Putamen (tissue), 1 donor: ENCODE data around the gene AP1S1.
"Not testable (repeated sequence)": the region's sequence is repeated elsewhere in the genome, so short reads cannot be mapped to it uniquely, and the experiment has no call there.

Source experiments
- DNase-seq: peaks from one replicate; pipeline ENCODE4 v3.0.0-alpha.2; 2016; ENCODE audit warnings: low spot score

Gene AP1S1

GRCh38 chr7:101171442-101171837 is 17.2 kb downstream of the AP1S1 start:
- DNase-seq: no peak

GRCh38 chr7:101172005-101172853 is 18.0 kb downstream of the AP1S1 start:
- no peak for DNase-seq

GRCh38 chr7:101172854-101173751 is 18.8 kb downstream of the AP1S1 start:
- no peak for DNase-seq

- no peak for DNase-seq
Observed at GRCh38 chr7:101173752-101174244, 19.5 kb downstream of the AP1S1 start.

GRCh38 chr7:101174322-101174854 is 20.1 kb downstream of the AP1S1 start:
- DNase-seq: no peak

- DNase-seq: no peak
Observed at GRCh38 chr7:101175664-101176063, 21.4 kb downstream of the AP1S1 start.

GRCh38 chr7:101177644-101178043 is 23.4 kb downstream of the AP1S1 start:
- no peak for DNase-seq

- DNase-seq: no peak
Observed at GRCh38 chr7:101179117-101179516, 24.8 kb downstream of the AP1S1 start.

GRCh38 chr7:101179713-101180112 is 25.4 kb downstream of the AP1S1 start:
- no peak for DNase-seq

- no peak for DNase-seq
Observed at GRCh38 chr7:101180130-101180755, 26.0 kb downstream of the AP1S1 start, which contains the start of gene NAT16. Gene NAT16 (minus strand): TSS chr7:101180293. CDS start chr7:101174807, 5,486 bp downstream.

GRCh38 chr7:101185258-101185839 is 31.1 kb downstream of the AP1S1 start:
- no peak for DNase-seq

GRCh38 chr7:101186194-101186593 is 31.9 kb downstream of the AP1S1 start:
- DNase-seq: no peak

GRCh38 chr7:101186844-101187428 is 32.7 kb downstream of the AP1S1 start:
- DNase-seq: no peak

GRCh38 chr7:101189109-101189508 is 34.8 kb downstream of the AP1S1 start:
- DNase-seq: no peak

- DNase-seq: no peak
Observed at GRCh38 chr7:101195884-101196283, 41.6 kb downstream of the AP1S1 start.

- DNase-seq: no peak
Observed at GRCh38 chr7:101197991-101198390, 43.7 kb downstream of the AP1S1 start.

GRCh38 chr7:101198476-101198875 is 44.2 kb downstream of the AP1S1 start:
- no peak for DNase-seq

- not testable (repeated sequence) for DNase-seq
Observed at GRCh38 chr7:101199522-101199921, 45.2 kb downstream of the AP1S1 start.

- no peak for DNase-seq
Observed at GRCh38 chr7:101200504-101200861, 46.2 kb downstream of the AP1S1 start.

GRCh38 chr7:101200862-101201599 is 46.8 kb downstream of the AP1S1 start, which contains the start of gene MOGAT3:
Gene MOGAT3 (minus strand): TSS chr7:101201036. CDS start chr7:101200854, 182 bp downstream.
- DNase-seq: no peak
